ENCODE results near the gene AP1S1. TPM values are rescaled to one million over a fixed set of nuclear protein-coding genes. Genes with fewer than 3 reads are reported as not detected.

The AP1S1 gene
- polyA plus RNA-seq, 1 donor (not counting 4 experiments of a cell fraction or from before 2014, with no cell fraction given): 279 TPM

DNA sequence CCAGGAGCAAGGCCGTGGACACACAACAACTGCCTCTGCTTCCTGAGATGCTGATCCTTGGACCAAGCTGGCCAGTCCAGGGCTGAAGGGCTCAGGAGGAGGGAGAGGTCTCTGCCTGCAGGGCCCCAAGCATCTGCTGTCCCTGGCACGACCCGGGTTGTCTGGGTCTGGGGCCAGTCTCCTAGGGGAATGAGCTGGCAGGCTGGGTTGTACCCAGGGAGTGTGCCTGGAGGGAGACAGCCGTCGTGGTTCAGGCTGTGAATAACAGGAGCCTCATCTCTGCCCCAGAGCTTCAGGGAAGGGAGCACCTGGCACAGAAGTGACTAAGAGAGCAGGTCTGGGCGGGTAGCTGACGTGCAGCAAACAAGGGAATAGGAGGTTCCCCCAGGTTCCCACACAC lies 45.3 kb upstream of the AP1S1 start:
- Histone ChIP-seq H3K4me3 (ENCODE audit: control insufficient read depth in 2 of 3, extremely low read depth in 1 of 3, insufficient read depth in 2 of 3, low read depth in 1 of 3, low read length in 3 of 3) (no peak overlapping the region), H2AFZ (ENCODE audit: control insufficient read depth, low read length) (no peak overlapping the region), H3K9me3 (ENCODE audit: control insufficient read depth, low read depth, low read length) (no peaks in the 10 kb centered on the region), H3K9ac (ENCODE audit: control insufficient read depth, extremely low read depth, insufficient read depth, low read length) (peak overlapping the region; percentile 75), H3K36me3 (ENCODE audit: control insufficient read depth in 2 of 2, extremely low read depth in 1 of 2, insufficient read depth in 2 of 2, low read length in 2 of 2) (no peaks in the 10 kb centered on the region), H3K9me1 (ENCODE audit: control insufficient read depth, extremely low read depth, insufficient read depth, low read length) (no peaks in the 10 kb centered on the region), H3K4me1 (ENCODE audit: control insufficient read depth, extremely low read depth, insufficient read depth, low read length) (peaks cover 29% of the 10 kb centered on the region), H3K27ac (ENCODE audit: control insufficient read depth, insufficient read depth, low read length) (peak overlapping the region; percentile 93), H3K79me2 (ENCODE audit: control insufficient read depth, insufficient read depth, low read length) (no peaks in the 10 kb centered on the region), H4K20me1 (ENCODE audit: control insufficient read depth, extremely low read depth, insufficient read depth, low read length) (no peaks in the 10 kb centered on the region), H3K27me3 (ENCODE audit: control insufficient read depth, extremely low read depth, insufficient read depth, low read length) (no peaks in the 10 kb centered on the region), H3K4me2 (ENCODE audit: control insufficient read depth, extremely low read depth, insufficient read depth, low read depth, low read length) (peak overlapping the region; percentile 58)
- peak; percentile 92 for FAIRE-seq
- no peak for DNase-seq (ENCODE audit: low read depth, low spot score)
- dilution Hi-C loops (cut with MboI; ENCODE audit: extremely low pct_ligation_motif_present, low sequenced_read_pairs): no loop called here
- TF ChIP-seq, protein P1, sequence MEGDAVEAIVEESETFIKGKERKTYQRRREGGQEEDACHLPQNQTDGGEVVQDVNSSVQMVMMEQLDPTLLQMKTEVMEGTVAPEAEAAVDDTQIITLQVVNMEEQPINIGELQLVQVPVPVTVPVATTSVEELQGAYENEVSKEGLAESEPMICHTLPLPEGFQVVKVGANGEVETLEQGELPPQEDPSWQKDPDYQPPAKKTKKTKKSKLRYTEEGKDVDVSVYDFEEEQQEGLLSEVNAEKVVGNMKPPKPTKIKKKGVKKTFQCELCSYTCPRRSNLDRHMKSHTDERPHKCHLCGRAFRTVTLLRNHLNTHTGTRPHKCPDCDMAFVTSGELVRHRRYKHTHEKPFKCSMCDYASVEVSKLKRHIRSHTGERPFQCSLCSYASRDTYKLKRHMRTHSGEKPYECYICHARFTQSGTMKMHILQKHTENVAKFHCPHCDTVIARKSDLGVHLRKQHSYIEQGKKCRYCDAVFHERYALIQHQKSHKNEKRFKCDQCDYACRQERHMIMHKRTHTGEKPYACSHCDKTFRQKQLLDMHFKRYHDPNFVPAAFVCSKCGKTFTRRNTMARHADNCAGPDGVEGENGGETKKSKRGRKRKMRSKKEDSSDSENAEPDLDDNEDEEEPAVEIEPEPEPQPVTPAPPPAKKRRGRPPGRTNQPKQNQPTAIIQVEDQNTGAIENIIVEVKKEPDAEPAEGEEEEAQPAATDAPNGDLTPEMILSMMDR (optimal IDR thresholded peaks at IDR 0.05 in 1 of 3, IDR thresholded peaks at IDR 0.05 in 1 of 3, conservative IDR thresholded peaks at IDR 0.05 in 1 of 3; ENCODE audit: extremely low read depth in 1 of 3, insufficient read depth in 2 of 3, low read length in 3 of 3): no peak

DNA sequence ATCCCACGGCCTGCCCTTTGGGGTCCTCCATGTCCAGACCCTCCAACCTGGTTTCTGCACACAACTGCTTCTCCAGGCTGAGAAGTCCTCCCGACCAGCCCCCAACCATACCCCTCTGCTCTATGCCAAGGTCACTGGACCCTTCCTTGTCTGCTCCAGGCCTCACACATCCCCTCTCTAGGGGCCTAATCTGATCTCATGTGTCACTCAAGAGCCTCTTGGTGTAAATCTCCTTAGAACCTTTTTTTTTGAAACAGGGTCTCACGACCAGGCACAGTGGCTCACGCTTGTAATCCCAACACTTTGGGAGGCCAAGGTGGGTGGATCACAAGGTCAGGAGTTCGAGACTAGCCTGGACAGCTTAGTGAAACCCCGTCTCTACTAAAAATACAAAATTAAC lies 44.9 kb upstream of the AP1S1 start:
- dilution Hi-C loops (cut with MboI; ENCODE audit: extremely low pct_ligation_motif_present, low sequenced_read_pairs): no loop called here
- Histone ChIP-seq H2AFZ (ENCODE audit: control insufficient read depth, low read length) (peak overlapping the region; percentile 5), H3K27me3 (ENCODE audit: control insufficient read depth, extremely low read depth, insufficient read depth, low read length) (no peaks in the 10 kb centered on the region), H3K27ac (ENCODE audit: control insufficient read depth, insufficient read depth, low read length) (peak overlapping the region; percentile 93), H3K9me1 (ENCODE audit: control insufficient read depth, extremely low read depth, insufficient read depth, low read length) (no peaks in the 10 kb centered on the region), H3K4me2 (ENCODE audit: control insufficient read depth, extremely low read depth, insufficient read depth, low read depth, low read length) (peak overlapping the region; percentile 58), H3K36me3 (ENCODE audit: control insufficient read depth in 2 of 2, extremely low read depth in 1 of 2, insufficient read depth in 2 of 2, low read length in 2 of 2) (no peaks in the 10 kb centered on the region), H3K4me3 (ENCODE audit: control insufficient read depth in 2 of 3, extremely low read depth in 1 of 3, insufficient read depth in 2 of 3, low read depth in 1 of 3, low read length in 3 of 3) (no peak overlapping the region), H3K4me1 (ENCODE audit: control insufficient read depth, extremely low read depth, insufficient read depth, low read length) (peaks cover 29% of the 10 kb centered on the region), H4K20me1 (ENCODE audit: control insufficient read depth, extremely low read depth, insufficient read depth, low read length) (no peaks in the 10 kb centered on the region), H3K9me3 (ENCODE audit: control insufficient read depth, low read depth, low read length) (no peaks in the 10 kb centered on the region), H3K79me2 (ENCODE audit: control insufficient read depth, insufficient read depth, low read length) (no peaks in the 10 kb centered on the region), H3K9ac (ENCODE audit: control insufficient read depth, extremely low read depth, insufficient read depth, low read length) (peak overlapping the region; percentile 75)
- DNase-seq (ENCODE audit: low read depth, low spot score) (no peak), FAIRE-seq (no peak)
- no peak for TF ChIP-seq EZH2 (IDR thresholded peaks at IDR 0.05; ENCODE audit: low read length)
- TF ChIP-seq, protein P1 (optimal IDR thresholded peaks at IDR 0.05 in 1 of 3, IDR thresholded peaks at IDR 0.05 in 1 of 3, conservative IDR thresholded peaks at IDR 0.05 in 1 of 3; ENCODE audit: extremely low read depth in 1 of 3, insufficient read depth in 2 of 3, low read length in 3 of 3): no peak

Measured in keratinocyte (primary cell).